Measurements from ENCODE around the gene ASIC4. TPM values are rescaled to one million over a fixed set of nuclear protein-coding genes. Genes with fewer than 3 reads are reported as not detected.

Gene ASIC4
- polyA plus RNA-seq, 1 experiment: 0.09 TPM

DNA sequence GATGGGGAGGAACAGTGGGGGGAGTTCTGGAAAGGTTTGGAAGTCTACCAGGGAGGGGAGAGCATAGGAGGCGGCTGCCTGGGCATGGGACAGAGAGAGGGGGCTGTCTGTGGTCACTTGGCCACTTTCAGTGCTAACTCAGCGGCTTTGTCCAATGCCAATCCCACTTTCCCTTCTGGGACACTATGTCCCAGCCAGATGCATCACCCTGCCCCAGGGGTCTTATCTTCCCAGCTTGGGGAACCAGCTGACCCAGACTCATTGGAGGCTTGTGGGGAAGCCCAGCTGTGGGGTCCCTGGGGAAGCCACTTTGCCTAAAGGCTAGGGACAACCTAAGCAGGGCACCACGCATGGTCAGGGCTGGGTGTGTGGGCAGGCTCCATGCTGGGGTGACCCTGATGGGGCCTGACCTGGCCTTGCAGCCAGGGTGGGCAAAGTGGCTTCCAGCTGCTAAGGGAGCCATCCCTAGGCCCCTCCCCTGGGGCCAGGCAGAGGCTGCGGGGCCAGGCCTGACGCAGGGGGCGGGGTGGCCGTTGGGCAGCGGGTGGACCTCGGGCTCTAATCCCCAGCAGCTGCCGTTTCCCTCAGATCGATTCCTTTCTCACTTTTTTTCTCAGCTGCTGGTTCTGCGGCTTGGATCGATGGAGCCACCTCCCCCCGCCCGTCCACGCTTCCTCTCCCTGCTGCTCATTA, 1.6 kb upstream of the ASIC4 start:
- no peaks in the 10 kb centered on the region; the same call in 1 of the 2 replicates for H3K36me3 ChIP-seq (ENCODE audit: control insufficient read depth, insufficient read depth, low read length)
- peaks cover 30% of the 10 kb centered on the region for H3K27me3 ChIP-seq (ENCODE audit: control insufficient read depth, insufficient read depth, low read length)
- DNase-seq (ENCODE audit: low read depth): no peak
- ChIA-PET POLR2A (no interaction called here), CTCF (interaction anchor here (1.0 to 42.0 kb wide), 6 partner anchors 2 to 130 kb away, joined by 3 to 872 read pairs (median 5); partner anchors contain the start of genes ASIC4, CHPF, GMPPA and TMEM198)
- H3K4me3 ChIP-seq (ENCODE audit: low read depth, low read length): no peak overlapping the region
- TF ChIP-seq, protein P1, sequence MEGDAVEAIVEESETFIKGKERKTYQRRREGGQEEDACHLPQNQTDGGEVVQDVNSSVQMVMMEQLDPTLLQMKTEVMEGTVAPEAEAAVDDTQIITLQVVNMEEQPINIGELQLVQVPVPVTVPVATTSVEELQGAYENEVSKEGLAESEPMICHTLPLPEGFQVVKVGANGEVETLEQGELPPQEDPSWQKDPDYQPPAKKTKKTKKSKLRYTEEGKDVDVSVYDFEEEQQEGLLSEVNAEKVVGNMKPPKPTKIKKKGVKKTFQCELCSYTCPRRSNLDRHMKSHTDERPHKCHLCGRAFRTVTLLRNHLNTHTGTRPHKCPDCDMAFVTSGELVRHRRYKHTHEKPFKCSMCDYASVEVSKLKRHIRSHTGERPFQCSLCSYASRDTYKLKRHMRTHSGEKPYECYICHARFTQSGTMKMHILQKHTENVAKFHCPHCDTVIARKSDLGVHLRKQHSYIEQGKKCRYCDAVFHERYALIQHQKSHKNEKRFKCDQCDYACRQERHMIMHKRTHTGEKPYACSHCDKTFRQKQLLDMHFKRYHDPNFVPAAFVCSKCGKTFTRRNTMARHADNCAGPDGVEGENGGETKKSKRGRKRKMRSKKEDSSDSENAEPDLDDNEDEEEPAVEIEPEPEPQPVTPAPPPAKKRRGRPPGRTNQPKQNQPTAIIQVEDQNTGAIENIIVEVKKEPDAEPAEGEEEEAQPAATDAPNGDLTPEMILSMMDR (IDR thresholded peaks at IDR 0.05; ENCODE audit: insufficient read depth, low read depth, low read length): no peak

DNA sequence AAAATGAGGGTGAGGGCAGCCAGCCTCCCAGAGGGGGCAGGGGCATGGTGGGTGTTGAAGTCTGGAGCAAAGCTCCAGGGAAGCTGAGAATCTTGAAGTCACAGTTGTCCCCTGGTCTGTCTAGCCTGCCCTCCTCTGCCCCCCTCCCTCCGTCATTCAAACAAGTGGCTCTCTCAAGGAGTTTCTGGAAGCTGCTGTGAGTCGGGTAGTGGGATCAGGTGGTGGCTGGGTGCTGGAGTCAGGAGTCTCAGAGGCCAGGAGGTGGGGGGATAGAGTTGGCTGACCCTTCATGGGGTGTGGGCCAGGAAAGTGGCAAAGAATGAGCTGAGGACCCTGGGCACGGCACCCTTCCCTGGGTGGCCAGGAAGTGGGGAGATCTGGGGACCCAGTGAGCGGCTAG, 495 bp upstream of the ASIC4 start:
- peaks cover 30% of the 10 kb centered on the region for H3K27me3 ChIP-seq (ENCODE audit: control insufficient read depth, insufficient read depth, low read length)
- POLR2A ChIA-PET: no interaction called here

DNA sequence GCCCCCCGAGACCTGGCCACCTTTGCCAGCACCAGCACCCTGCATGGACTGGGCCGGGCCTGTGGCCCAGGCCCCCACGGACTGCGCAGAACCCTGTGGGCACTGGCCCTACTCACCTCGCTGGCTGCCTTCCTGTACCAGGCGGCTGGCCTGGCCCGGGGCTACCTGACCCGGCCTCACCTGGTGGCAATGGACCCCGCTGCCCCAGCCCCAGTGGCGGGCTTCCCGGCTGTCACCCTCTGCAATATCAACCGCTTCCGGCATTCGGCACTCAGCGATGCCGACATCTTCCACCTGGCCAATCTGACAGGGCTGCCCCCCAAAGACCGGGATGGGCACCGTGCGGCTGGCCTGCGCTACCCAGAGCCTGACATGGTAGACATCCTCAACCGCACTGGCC, 554 bp downstream of the ASIC4 start:
- no peak for DNase-seq (ENCODE audit: low read depth)
- TF ChIP-seq, protein P1 (IDR thresholded peaks at IDR 0.05; ENCODE audit: insufficient read depth, low read depth, low read length): no peak
- Histone ChIP-seq H3K27me3 (ENCODE audit: control insufficient read depth, insufficient read depth, low read length) (peaks cover 30% of the 10 kb centered on the region), H3K36me3 (ENCODE audit: control insufficient read depth, insufficient read depth, low read length) (no peaks in the 10 kb centered on the region), H3K4me3 (ENCODE audit: low read depth, low read length) (no peak overlapping the region)
- ChIA-PET CTCF (interaction anchor here (2.7 to 42.0 kb wide), 3 partner anchors 4 to 113 kb away, joined by 7 to 872 read pairs (median 872); partner anchors contain the start of genes ASIC4, CHPF, GMPPA and TMEM198), POLR2A (no interaction called here)

More for the DNA sequence above, 495 bp upstream of the ASIC4 start:
- TF ChIP-seq, protein P1 (IDR thresholded peaks at IDR 0.05; ENCODE audit: insufficient read depth, low read depth, low read length): no peak
- CTCF ChIA-PET: interaction anchor here (1.0 to 42.0 kb wide), 5 partner anchors 3 to 129 kb away, joined by 3 to 872 read pairs (median 7); partner anchors contain the start of genes ASIC4, CHPF, GMPPA and TMEM198
- Histone ChIP-seq H3K36me3 (ENCODE audit: control insufficient read depth, insufficient read depth, low read length) (no peaks in the 10 kb centered on the region), H3K4me3 (ENCODE audit: low read depth, low read length) (no peak overlapping the region)
- DNase-seq (ENCODE audit: low read depth): no peak

DNA sequence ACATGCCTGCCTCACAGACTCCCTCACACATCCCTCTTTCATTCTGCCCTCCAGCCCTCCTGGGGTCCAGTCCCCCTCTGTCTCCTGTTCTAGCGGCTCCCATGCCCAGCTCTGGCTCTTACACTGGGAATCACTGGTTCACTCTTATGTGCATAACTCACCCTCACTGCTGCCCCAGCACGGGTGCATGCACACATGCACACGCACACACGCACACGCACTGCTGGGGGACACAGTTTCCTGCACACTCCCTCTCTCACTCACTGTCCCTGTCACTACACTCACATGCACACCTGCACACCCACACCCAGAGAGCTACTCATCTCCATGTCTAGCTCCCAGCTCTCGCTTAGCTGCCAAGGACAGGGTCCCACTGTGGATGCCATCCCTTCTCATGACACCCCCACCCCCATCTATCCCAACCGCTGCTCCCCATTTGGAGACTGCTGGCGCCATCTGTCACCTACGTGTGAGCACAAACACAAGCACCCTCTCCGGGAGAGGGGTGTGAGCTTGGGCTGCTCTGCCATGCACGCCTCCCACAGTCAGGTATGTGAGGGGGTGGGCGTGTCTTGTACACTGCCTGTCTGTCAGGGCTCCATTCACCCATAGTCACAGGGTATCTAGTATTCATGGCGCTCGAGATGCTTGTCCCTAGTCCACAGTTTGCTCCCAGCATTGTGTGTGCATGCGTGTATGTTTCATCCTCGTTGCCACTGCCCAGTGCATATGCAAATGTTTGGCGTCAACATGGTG, 1.8 kb downstream of the ASIC4 start:
- ChIA-PET CTCF (interaction anchor here (0.6 to 42.0 kb wide), 4 partner anchors 5 to 113 kb away, joined by 3 to 872 read pairs (median 438); partner anchors contain the start of genes ASIC4, CHPF, GMPPA and TMEM198), POLR2A (no interaction called here)
- Histone ChIP-seq H3K4me3 (ENCODE audit: low read depth, low read length) (no peak overlapping the region), H3K27me3 (ENCODE audit: control insufficient read depth, insufficient read depth, low read length) (peaks cover 28% of the 10 kb centered on the region), H3K36me3 (ENCODE audit: control insufficient read depth, insufficient read depth, low read length) (no peaks in the 10 kb centered on the region)
- TF ChIP-seq, protein P1 (IDR thresholded peaks at IDR 0.05; ENCODE audit: insufficient read depth, low read depth, low read length): no peak
- DNase-seq (ENCODE audit: low read depth): no peak

DNA sequence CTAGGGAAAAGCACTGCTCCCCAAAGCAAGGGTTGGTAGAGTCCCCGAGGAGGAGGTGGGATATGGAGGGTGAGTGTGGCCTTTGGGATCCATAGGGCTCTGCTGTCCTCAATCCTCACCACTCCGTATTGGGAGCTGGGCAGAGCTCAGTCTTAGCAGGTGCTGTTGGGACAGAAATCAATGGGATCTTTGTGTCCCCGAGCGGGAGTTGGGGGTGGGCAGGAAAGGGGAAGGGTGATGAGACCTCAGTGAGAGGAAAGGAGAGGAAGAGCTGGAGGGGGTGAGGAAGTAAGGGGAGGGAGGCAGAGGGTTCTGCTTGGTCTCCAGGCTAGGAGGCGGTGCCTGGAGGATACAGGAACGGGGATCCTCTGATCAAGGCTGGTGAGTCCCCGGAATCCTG, 2.6 kb downstream of the ASIC4 start:
- POLR2A ChIA-PET: no interaction called here
- Histone ChIP-seq H3K36me3 (ENCODE audit: control insufficient read depth, insufficient read depth, low read length) (no peaks in the 10 kb centered on the region), H3K4me3 (ENCODE audit: low read depth, low read length) (no peak overlapping the region), H3K27me3 (ENCODE audit: control insufficient read depth, insufficient read depth, low read length) (peaks cover 23% of the 10 kb centered on the region)
- TF ChIP-seq, protein P1 (IDR thresholded peaks at IDR 0.05; ENCODE audit: insufficient read depth, low read depth, low read length): no peak
- CTCF ChIA-PET: interaction anchor here (1.3 to 42.0 kb wide), 3 partner anchors 6 to 83 kb away, joined by 3 to 872 read pairs (median 872); partner anchors contain the start of genes ASIC4, CHPF, GMPPA and TMEM198
- DNase-seq (ENCODE audit: low read depth): no peak

All from BJ (cell line).